Thyroid gland (tissue), 4 donors: ENCODE data around the gene GADL1.

Source experiments
- POLR2A ChIP-seq, 2 donors: fragments of 450-650 bp; IDR thresholded peaks; one replicate each; pipeline ENCODE4 v1.6.1; 2017; ENCODE audit warnings: antibody characterized with exemption in 2 of 2, mild to moderate bottlenecking in 2 of 2, moderate library complexity in 1 of 2
- TF ChIP-seq, protein P1 (sequence below), 6 experiments: fragments of 200-600 bp in 3 of 6; fragments of 450-650 bp in 3 of 6; sonication (generic) in 3 of 6; IDR thresholded peaks; one replicate each; pipeline ENCODE4 v1.5.1; 2016 to 2019; ENCODE audit warnings: antibody characterized with exemption in 6 of 6, mild to moderate bottlenecking in 2 of 6, inconsistent platforms in 1 of 6, moderate library complexity in 1 of 6

DNA sequence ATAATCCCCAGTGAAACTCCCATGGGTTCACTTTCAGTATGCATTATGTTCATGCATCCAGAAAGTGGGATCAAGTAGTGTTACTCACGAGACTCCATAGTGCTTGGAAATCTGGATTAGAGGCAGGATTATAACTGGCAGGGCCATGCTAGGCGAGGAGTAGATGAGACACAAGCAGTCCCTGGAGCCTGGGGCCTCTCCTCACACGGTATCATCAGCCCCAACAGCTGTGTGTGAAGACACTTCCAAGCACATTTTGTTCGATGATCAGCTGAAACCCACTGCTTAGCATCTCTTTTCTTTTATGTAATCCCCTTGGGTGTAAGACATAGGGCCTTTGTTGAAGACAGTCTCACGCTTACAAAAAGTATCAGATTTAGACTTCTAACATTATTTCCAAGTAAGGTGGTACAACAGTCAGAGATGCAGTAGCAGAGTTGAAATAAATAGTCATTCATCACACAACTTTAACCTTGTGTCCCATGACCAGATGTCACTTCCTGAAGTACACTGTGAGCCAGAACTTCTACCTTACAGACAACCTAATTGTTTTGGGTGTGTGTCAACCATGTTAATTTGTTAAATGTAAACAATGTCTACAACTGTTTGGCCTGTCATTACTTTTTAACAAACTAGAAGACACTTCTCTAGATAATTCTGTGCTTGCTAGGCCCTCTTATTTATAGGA is 116.9 kb downstream of the GADL1 start:
- TF ChIP-seq POLR2A (IDR thresholded peaks at IDR 0.05): no peak
- TF ChIP-seq, protein P1, sequence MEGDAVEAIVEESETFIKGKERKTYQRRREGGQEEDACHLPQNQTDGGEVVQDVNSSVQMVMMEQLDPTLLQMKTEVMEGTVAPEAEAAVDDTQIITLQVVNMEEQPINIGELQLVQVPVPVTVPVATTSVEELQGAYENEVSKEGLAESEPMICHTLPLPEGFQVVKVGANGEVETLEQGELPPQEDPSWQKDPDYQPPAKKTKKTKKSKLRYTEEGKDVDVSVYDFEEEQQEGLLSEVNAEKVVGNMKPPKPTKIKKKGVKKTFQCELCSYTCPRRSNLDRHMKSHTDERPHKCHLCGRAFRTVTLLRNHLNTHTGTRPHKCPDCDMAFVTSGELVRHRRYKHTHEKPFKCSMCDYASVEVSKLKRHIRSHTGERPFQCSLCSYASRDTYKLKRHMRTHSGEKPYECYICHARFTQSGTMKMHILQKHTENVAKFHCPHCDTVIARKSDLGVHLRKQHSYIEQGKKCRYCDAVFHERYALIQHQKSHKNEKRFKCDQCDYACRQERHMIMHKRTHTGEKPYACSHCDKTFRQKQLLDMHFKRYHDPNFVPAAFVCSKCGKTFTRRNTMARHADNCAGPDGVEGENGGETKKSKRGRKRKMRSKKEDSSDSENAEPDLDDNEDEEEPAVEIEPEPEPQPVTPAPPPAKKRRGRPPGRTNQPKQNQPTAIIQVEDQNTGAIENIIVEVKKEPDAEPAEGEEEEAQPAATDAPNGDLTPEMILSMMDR (IDR thresholded peaks at IDR 0.05): no peak
